GM12801 (cell line): ENCODE measurements around the gene DDX23.

Source experiments
- TF ChIP-seq, protein P1 (sequence below): IDR thresholded peaks from one replicate; pipeline ENCODE4 v1.5.1; 2011; ENCODE audit warnings: control low read depth; ENCODE audit not compliant: insufficient read length; ENCODE audit errors: extremely low read depth

The DDX23 gene

DNA sequence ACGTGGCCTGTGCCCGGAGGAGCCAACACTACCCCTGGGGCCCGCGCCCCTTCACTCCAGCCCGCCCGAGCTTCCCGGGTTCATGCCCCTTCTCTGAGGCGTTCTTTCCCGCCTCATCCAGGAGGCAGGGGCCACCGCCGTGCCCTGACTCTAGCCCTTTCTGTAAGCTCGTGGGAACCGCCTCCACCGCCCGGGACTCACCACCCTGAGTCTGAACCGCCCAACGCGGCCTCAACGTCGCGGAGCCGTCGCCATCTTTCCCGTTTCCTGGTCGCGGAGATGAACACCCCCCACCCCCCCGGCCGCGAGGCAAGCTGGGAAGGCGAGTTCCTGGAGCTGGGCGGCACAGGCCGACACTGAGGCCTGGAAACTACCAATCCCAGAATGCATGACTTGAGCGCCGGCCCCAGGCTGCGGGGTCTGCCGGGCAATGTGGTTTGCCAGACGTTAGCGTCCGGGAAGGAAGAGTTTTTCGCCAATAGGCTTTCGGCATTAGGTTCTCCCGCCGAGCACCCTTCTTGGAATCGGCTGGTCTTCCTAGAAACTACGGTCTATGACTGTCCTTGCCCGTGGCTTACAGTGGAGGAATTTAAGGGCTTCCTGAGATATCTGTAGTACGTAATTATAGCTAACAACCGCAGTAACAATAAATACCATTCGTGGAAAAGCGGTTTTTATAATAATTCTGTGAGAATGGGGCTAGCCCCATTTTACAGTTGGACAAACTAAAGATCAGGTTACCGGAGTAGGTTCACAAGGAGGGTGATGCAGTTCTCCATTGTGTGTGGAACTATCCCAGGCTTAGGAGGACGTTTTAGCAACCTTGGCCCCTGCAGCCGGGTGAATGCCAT, at the start of gene DDX23:
Gene DDX23, minus strand, starts transcription at position 281 of the 851 bp plus-strand sequence. CDS start 6,381 bp downstream, outside the sequence.
- TF ChIP-seq, protein P1, sequence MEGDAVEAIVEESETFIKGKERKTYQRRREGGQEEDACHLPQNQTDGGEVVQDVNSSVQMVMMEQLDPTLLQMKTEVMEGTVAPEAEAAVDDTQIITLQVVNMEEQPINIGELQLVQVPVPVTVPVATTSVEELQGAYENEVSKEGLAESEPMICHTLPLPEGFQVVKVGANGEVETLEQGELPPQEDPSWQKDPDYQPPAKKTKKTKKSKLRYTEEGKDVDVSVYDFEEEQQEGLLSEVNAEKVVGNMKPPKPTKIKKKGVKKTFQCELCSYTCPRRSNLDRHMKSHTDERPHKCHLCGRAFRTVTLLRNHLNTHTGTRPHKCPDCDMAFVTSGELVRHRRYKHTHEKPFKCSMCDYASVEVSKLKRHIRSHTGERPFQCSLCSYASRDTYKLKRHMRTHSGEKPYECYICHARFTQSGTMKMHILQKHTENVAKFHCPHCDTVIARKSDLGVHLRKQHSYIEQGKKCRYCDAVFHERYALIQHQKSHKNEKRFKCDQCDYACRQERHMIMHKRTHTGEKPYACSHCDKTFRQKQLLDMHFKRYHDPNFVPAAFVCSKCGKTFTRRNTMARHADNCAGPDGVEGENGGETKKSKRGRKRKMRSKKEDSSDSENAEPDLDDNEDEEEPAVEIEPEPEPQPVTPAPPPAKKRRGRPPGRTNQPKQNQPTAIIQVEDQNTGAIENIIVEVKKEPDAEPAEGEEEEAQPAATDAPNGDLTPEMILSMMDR: no peak

DNA sequence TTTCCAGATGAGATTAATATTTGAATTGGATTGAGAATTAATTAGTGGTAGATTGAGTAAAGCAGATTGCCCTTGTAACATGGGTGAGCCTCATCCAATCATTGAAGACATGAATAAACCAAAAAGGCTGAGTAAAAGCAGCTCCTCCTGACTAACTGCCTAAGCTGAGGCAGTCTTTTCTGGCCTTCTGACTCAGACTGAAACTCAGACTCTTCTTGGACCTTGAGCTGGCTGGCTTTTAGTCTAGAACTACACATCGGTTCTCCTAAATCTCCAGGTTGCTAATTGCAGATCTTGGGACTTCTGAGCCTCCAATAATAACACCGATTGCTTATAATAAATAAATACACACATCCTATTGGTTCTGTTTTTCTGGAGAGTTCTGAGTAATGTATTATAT, 49.3 kb upstream of the DDX23 start:
- TF ChIP-seq, protein P1: no peak

DNA sequence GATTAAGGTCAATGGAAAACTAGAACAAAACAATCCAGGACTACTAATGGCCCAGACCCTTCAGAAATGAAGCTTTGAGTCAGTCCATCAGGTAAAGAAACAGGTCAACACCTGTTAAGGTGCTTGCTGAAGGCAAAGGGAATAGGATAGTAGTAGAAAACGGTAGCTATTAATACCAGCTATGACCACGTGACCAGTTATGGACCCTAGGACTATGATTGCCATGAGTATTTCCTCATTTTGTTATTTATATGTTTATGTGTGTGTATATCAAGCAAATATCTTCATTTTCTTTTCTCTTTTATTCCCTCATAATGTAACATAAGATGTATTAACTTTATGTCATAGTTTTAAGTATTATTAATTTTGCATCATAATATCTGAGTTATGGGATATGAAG, 47.7 kb upstream of the DDX23 start:
- TF ChIP-seq, protein P1: no peak

DNA sequence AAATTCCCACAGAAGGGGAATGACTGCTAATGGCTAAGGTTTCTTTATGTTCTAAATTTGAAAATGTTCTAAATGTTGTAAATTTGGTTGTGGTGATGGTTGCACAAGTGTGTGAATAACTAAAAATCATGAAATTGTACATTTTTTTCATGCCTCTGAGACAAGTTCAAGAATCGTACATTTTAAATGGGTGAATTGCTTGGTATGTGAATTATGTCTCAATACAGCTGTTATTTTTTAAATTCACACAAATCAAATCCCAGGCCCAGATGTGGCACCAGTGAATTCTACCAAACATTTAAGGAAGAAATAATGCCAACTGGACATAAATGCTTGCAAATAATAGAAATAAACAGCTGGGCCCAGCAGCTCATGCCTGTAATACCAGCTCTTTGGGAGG, 42.3 kb upstream of the DDX23 start:
- TF ChIP-seq, protein P1: no peak

DNA sequence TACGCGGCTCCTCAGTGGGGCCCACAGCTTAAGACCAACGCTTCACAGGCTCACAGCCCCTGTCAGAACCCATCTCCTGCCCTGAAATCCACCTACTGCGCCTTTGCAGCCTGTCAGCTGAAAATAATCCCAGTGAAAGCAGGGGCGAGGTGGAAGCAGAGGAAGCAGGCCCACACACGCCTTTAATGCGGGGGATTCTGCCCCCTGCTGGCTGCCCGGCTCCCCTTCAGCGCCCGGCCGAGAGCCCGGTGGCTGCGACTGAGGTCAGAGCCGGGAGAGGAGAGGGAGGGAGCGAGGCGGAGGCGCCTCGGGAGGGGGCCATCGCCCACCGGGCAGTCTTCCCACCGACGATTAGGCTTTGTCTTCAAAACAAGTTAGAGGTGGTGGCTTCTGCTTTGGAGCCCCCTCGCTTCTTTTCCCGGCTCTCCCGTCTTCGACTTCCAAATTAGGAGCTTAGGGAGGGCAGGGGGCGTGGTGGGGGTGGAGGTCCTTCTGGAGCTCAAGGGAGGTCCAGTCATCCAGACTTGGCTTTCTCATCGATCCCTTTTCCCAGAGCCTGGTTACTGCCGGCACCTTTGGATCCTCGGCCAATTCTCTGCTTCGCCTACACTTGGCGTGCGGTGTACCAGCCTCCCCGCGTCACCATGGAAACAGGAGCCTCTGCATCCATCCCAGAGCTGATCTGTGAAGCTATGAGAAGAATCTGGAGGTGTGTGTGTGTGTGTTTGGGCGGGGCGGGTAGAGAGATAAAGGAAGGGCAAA, 38.9 kb upstream of the DDX23 start:
- TF ChIP-seq, protein P1: no peak

DNA sequence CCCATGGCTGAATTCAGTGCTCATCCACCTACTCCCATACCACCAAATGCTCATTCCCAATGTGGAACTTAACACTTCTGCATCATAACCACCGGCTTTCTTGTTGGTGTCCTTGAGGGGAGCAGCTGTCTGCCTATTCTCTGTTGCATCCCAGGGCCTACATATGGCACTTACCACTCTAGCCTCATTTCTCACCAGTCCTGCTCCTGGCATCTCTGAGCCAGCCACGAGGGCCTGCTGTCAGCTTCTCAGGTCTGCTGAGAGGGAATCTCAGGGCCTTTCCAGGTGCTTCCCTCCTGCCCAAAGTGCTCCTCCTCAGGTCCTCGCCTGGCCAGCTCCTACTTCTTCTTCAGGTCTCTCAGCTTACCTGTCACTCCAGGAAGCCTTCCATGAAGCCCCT, 37.7 kb upstream of the DDX23 start:
- TF ChIP-seq, protein P1: no peak

DNA sequence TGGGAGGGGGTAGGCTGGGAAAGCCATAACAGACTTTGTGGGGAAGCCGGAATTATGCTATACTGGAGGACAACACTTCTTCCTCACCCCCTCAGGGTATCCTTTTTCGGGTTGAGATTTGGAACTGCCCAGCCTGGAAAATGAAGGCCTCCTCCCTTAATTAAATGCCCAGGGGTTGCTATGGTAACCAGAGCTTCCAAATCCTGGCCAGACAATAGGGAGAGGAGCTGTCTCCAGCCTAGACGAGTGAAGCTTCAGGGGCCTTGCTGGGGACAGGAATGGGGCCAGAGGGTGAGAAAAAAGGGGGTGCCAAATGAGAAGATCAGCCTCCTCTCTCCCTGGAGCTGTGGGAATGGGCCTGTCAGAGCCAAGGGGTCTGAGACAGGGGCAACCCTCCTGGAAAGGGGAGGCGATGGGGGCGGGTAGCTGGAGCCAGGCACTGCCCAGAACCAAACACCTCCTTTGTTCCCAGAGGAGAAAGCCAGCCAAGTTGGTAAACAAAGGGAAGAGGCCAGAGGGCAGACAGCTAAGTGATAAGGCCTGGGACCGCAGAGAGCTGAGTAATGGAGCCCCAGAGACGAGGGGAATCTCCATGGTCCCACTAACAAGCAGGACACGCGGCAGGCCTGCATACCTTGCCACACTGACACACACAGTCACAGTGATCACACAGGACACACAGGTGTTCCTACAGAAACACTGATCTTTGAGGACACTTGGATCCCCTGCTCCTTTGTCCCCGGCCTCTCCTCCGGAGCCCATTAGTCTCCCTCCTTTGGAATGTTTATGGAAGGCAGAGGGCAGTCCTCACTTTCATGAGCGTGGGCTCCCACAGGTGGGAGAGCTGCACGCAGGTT, 31.6 kb upstream of the DDX23 start:
- TF ChIP-seq, protein P1: no peak
